Right lobe of liver (tissue), 4 donors: Measurements from ENCODE around the gene ARHGEF5.
"Not testable (repeated sequence)": the region's sequence is repeated elsewhere in the genome, so short reads cannot be mapped to it uniquely, and the experiment has no call there.

Experiments used
- CTCF ChIP-seq, 4 donors: fragments of 200-600 bp in 3 of 4; fragments of 450-650 bp in 1 of 4; IDR thresholded peaks; one replicate each; pipeline versions ENCODE4 v1.5.1 to v1.8.0; 2016 to 2022; ENCODE audit warnings: antibody characterized with exemption in 4 of 4, mild to moderate bottlenecking in 2 of 4
- POLR2A ChIP-seq: fragments of 450-650 bp; IDR thresholded peaks from one replicate; pipeline ENCODE4 v1.6.1; 2017; ENCODE audit warnings: antibody characterized with exemption, mild to moderate bottlenecking
- donor health status: DM: no; HTN: no; CAD: no.
- donor health status: DM: no; HTN: no; CAD: no.
- donor health status: DM: no; HTN: yes; CAD: no.

- not testable (repeated sequence) for TF ChIP-seq CTCF (IDR thresholded peaks at IDR 0.05); POLR2A
Observed at GRCh38 chr7:144309702-144310101, 45.5 kb upstream of the ARHGEF5 start.
